Measurements from ENCODE around the gene PHYKPL. TPM values are rescaled to one million over a fixed set of nuclear protein-coding genes. Genes with fewer than 3 reads are reported as not detected.

PHYKPL gene
- total RNA-seq, 4 donors from 2014 or later: 37.3 to 51.2 (median 41.6) TPM

DNA sequence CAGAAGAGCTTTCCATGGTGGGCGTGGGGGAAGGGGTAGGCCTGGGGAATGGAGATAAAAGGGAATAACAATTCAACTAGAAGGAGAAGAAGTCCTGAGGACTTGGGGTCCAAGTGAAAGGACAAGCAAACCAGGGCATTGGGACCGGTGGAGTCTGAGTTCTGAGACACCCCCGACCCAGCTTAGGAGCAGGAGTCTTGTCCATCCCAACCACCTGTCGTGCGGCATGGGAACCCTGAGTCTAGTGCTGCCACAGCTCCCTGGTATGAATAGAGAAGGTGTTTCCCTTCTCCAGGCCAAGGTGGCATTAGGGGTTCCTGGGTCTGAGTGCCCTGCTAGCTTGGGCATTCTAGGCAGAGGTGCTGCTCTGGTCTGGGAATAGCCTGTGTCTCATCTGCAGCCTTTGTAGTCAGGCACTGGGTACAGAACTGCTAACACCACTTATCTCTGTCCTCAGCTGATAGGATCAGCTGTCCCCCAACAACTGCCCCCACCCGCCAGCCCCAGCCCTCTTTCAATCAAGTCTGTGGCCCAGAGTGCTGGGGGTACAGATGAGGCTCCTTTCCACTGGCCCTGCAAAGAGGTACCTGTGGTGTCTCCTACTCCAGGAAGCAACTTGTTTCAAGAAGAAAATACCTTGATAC is 18.3 kb downstream of the PHYKPL start:
- no peaks in the 10 kb centered on the region for H3K27me3 ChIP-seq
- no peak overlapping the region for H3K27ac ChIP-seq

DNA sequence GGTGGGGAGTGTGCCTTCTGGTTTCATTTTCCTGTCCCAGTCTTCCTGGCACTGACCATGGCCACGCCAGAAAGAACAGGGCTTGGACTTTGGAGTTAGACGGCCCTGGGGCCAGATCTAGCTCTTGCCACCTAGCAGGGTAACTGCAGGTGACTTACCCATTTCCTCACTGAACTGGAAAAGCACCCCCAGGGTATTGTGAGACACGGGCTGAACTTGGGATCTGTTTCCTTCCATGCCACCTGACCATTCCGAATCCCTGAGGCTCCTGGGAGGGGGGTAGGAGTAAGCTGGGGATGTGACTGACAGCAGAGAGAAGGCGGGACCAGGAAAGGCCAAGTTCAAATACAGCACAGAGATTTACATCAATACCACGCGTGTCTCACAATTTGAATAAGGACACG is 18.9 kb downstream of the PHYKPL start:
- Histone ChIP-seq H3K4me1 (peaks cover 0 to 13% (median 2%) of the 10 kb centered on the region in 3 donors), H3K36me3 (peaks cover 0 to 97% of the 10 kb centered on the region in 2 donors), H3K9me3 (no peaks in the 10 kb centered on the region), H3K27ac (no peak overlapping the region), H3K27me3 (no peaks in the 10 kb centered on the region), H3K4me3 (no peak overlapping the region)
- no peak for TF ChIP-seq EP300 (IDR thresholded peaks at IDR 0.05)
- no peak for TF ChIP-seq POLR2AphosphoS5 (IDR thresholded peaks at IDR 0.05)
- no peak for TF ChIP-seq POLR2A (IDR thresholded peaks at IDR 0.05)
- TF ChIP-seq, protein P1, sequence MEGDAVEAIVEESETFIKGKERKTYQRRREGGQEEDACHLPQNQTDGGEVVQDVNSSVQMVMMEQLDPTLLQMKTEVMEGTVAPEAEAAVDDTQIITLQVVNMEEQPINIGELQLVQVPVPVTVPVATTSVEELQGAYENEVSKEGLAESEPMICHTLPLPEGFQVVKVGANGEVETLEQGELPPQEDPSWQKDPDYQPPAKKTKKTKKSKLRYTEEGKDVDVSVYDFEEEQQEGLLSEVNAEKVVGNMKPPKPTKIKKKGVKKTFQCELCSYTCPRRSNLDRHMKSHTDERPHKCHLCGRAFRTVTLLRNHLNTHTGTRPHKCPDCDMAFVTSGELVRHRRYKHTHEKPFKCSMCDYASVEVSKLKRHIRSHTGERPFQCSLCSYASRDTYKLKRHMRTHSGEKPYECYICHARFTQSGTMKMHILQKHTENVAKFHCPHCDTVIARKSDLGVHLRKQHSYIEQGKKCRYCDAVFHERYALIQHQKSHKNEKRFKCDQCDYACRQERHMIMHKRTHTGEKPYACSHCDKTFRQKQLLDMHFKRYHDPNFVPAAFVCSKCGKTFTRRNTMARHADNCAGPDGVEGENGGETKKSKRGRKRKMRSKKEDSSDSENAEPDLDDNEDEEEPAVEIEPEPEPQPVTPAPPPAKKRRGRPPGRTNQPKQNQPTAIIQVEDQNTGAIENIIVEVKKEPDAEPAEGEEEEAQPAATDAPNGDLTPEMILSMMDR (IDR thresholded peaks at IDR 0.05): no peak
- no peak for ATAC-seq
- WGBS, 2 donors (ENCODE audit: low coverage in 1 of 2): 66 to 71% methylated on average over 3 to 7 of the region's 8 CpGs

More for the DNA sequence above, 18.3 kb downstream of the PHYKPL start:
- peaks cover 0 to 12% (median 2%) of the 10 kb centered on the region in 3 donors for H3K4me1 ChIP-seq
- no peak for ATAC-seq
- 83% methylated on average over 4 to 5 of the region's 6 CpGs for WGBS, 2 donors (ENCODE audit: low coverage in 1 of 2)
- H3K36me3 ChIP-seq: peaks cover 0 to 94% of the 10 kb centered on the region in 2 donors
- no peaks in the 10 kb centered on the region for H3K9me3 ChIP-seq
- H3K4me3 ChIP-seq: no peak overlapping the region
- TF ChIP-seq POLR2AphosphoS5 (IDR thresholded peaks at IDR 0.05): no peak
- no peak for TF ChIP-seq EP300 (IDR thresholded peaks at IDR 0.05)
- TF ChIP-seq, protein P1 (IDR thresholded peaks at IDR 0.05): no peak
- no peak for TF ChIP-seq POLR2A (IDR thresholded peaks at IDR 0.05)

DNA sequence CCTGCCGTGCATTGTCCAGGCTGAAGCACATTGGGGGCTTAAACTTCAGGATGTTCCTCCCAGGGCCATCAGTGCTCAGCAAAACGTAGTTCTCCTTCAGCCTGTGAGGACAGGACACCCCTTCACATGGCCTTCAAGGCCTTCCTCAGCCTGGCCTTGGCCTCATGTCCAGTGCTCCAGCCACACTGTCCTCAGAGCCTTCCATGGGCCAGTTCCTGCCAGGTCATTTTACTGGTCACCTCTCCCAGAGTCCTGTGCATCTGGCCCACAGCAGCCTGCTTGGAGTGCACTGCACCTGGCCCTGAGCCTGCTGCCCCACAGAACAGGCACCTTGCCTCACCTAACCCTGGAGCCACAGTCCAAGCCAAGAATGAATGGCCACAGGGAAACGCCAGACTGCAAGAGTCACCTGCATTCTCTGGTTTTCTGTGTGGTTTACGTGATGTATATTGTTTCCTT is 19.6 kb downstream of the PHYKPL start:
- no peak for ATAC-seq

DNA sequence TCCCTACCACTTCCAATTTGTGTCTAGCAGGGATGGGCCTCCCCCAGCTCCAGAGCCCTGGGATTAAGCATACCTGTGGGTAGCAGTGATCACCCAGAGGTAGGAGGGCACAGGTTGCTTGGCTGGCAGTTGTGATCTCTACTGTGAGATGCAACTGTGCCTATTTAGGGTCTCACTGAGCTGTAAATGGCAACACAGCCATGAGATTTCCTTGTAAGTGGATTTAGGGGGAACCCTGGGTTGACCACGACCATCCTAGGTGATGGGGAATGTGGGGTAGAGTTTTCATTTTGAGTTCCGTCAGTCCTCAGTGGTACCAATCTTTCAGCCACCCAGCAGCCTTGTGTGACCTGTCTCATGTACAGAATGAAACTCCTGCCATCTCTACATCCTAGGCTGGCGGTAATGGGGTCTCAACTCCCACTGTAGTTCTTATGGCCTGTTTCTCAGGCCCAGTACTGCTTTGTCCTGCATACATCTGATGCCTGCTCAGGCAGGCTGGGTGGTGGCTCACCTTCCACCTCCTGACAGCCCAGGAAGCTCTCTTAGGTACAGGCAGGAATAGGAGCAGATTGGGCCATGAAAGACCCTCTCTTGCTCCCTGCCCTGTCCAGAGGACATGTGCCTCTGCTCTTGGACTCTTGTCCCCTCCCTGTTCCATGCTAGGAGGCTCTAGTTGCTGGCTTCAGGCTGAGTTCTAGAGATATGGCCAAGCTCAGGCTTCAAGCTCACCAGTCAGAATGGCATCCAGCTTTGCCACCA is 20.2 kb downstream of the PHYKPL start:
- Histone ChIP-seq H3K9me3 (no peaks in the 10 kb centered on the region), H3K36me3 (peaks cover 0 to 100% of the 10 kb centered on the region in 2 donors), H3K4me3 (no peak overlapping the region), H3K27ac (no peak overlapping the region), H3K27me3 (no peaks in the 10 kb centered on the region), H3K4me1 (peaks cover 0 to 24% (median 3%) of the 10 kb centered on the region in 3 donors)
- TF ChIP-seq, protein P1 (IDR thresholded peaks at IDR 0.05): no peak
- TF ChIP-seq POLR2AphosphoS5 (IDR thresholded peaks at IDR 0.05) (no peak), POLR2A (IDR thresholded peaks at IDR 0.05) (no peak), EP300 (IDR thresholded peaks at IDR 0.05) (no peak)
- 92% methylated on average over 3 of the region's 3 CpGs; no CpG with 5 or more reads in 1 of the 2 donors for WGBS, 2 donors (ENCODE audit: low coverage in 1 of 2)
- ATAC-seq: no peak

More for the DNA sequence above, 19.6 kb downstream of the PHYKPL start:
- TF ChIP-seq, protein P1 (IDR thresholded peaks at IDR 0.05): no peak
- TF ChIP-seq POLR2AphosphoS5 (IDR thresholded peaks at IDR 0.05) (no peak), POLR2A (IDR thresholded peaks at IDR 0.05) (no peak), EP300 (IDR thresholded peaks at IDR 0.05) (no peak)
- no peak overlapping the region for H3K27ac ChIP-seq
- peaks cover 0 to 18% (median 2%) of the 10 kb centered on the region in 3 donors for H3K4me1 ChIP-seq
- H3K36me3 ChIP-seq: peaks cover 0 to 97% of the 10 kb centered on the region in 2 donors
- H3K4me3 ChIP-seq: no peak overlapping the region
- no peaks in the 10 kb centered on the region for H3K27me3 ChIP-seq
- WGBS, 2 donors (ENCODE audit: low coverage in 1 of 2): 53 to 60% methylated on average over 1 to 2 of the region's 4 CpGs
- H3K9me3 ChIP-seq: no peaks in the 10 kb centered on the region
